Hippocampal formation (tissue), 2 donors: ENCODE measurements around the gene RGS18.
"Not testable (repeated sequence)": the region's sequence is repeated elsewhere in the genome, so short reads cannot be mapped to it uniquely, and the experiment has no call there.

Experiments
- DNase-seq, 2 donors: peaks; one replicate each; lab custom pipeline; 2025; lab: John Stamatoyannopoulos, UW

RGS18 gene, protein sequence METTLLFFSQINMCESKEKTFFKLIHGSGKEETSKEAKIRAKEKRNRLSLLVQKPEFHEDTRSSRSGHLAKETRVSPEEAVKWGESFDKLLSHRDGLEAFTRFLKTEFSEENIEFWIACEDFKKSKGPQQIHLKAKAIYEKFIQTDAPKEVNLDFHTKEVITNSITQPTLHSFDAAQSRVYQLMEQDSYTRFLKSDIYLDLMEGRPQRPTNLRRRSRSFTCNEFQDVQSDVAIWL

DNA sequence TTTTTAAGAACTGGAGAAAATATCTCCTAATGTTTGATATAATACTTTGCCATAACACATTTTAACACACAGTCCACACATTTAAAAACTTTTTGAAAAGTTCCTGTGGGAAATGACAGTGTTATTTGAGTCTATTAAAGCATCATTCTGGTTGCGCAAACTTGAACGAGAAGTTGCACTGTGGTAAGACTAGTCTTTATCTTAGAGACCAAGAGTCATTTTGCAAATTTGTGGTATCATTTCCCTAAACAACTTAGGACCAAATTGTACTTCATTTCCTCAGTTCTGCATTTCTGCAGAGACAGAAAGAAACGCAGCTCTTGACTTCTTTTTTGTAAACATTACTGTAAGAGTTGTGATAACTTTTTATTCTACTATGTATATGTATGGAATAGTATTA is at the start of gene RGS18:
TSS of gene RGS18 (plus strand) at position 282 of the 400 bp plus-strand sequence. CDS start 176 bp downstream, outside the sequence.
- no peak for DNase-seq

DNA sequence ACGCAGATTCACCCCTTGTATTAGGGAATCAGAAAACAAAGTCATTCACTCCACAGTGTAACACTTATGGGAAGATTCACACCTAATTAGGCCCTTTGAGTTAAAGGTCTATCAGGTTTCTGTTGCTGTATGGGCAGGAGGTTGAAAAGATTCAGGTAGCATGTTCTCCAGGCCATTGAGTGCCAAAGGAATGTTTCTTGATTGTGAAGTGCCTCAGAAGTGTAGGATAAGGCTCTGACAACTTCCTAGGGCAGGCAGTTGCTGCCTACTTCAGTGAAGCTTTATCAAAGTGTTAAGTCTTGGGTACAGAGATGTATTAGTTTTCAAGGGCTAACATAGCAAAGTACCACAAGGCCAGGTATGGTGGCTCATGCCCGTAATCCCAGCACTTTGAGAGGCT is 48.7 kb upstream of the RGS18 start:
- DNase-seq: no peak

DNA sequence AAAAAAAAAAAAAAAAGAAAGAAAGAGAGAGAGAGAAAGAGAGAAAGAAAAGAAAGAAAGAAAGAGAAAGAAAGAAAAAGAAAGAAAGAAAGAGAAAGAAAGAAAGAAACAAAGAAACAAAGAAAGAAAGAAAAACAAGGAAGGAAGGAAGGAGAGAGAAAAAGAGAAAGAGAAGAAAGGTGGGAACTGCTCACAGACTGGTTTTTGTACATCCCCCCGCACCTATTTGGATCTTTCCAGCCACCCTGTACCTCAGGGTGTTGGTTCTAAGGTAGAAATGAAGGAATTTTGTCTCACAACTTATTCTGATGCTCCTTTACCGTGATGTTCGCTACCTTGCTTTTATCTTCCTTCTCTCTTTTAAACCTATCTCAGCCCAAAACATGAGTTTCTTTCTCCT is 43.3 kb upstream of the RGS18 start:
- DNase-seq: no peak

- DNase-seq: no peak
Measured at GRCh38 chr1:192118881-192119405, 39.3 kb upstream of the RGS18 start.

DNA sequence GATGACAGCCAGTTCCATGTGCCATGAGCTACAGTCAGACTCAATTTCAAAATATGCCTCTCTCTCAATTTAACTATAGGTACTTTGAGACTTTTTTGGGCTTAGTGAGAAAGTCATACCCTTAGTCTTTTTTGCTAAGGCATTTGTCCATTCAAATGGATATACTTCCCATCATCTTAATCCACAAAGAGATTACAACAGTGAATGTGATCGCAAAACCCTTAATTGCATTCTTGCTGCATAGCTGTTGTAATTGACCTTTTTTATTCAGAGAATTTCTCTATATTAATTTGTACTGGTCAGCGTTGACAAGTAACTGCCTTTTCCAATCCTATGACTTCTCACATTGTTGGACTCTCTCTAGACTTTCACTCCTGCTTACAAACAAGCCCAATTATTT is 38.6 kb upstream of the RGS18 start:
- no peak for DNase-seq

DNA sequence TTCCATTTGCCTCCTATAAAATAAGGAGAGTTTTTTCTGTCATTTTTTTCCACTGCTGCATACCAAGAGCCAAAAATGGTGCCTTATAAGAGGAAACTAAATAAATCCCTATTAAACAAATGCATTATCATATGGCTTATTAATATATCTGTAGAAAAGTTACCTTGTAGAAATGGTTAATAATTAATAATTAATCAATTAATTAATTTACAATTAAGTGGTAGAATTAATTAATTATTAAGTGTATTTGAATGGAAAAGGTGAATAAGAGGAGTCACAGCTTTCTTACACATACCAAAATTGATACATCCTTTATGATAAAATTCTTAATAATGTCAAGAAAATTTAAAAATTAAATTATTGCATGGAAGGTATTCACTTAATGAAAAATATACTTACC is 35.6 kb upstream of the RGS18 start:
- no peak for DNase-seq

- no peak for DNase-seq
Measured at GRCh38 chr1:192123212-192123611, 35.0 kb upstream of the RGS18 start.

DNA sequence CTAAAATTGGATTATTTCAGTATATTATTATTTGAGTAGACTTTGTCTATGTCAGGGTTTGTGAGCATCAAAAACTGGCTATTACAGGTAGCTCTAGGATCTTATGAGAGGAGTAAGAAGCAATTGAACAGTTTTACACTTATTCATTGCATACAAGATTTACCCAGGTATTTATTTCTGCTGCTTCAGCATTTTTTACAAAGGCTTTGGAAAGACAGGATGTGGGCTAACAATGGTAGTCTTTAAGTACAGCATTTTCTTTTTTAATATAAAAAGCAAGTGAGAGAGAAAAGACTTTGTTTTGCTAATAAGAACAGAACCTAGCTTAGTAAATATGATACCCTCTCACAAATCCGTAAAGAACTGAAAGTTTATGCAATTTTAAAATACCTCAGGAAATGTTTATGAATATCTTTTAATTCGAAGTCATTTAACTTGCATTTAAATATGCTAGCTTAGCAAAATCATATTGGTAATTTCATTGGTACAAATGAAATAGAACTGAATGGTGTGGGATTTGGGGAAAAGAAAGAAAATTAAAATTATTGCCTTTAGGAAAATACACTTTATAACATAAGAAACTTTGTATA is 32.1 kb upstream of the RGS18 start:
- DNase-seq: no peak

GRCh38 chr1:192130175-192130574 is 28.1 kb upstream of the RGS18 start:
- no peak for DNase-seq

DNA sequence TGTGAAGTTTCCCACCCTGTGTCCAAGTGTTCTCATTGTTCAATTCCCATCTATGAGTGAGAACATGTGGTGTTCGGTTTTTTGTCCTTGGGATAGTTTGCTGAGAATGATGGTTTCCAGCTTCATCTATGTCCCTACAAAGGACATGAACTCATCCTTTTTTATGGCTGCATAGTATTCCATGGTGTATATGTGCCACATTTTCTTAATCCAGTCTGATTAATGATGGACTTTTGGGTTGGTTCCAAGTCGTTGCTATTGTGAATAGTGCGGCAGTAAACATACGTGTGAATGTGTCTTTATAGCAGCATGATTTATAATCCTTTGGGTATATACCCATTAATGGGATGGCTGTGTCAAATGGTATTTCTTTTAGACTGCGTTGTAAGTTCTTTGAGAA is 27.4 kb upstream of the RGS18 start:
- not testable (repeated sequence) for DNase-seq

DNA sequence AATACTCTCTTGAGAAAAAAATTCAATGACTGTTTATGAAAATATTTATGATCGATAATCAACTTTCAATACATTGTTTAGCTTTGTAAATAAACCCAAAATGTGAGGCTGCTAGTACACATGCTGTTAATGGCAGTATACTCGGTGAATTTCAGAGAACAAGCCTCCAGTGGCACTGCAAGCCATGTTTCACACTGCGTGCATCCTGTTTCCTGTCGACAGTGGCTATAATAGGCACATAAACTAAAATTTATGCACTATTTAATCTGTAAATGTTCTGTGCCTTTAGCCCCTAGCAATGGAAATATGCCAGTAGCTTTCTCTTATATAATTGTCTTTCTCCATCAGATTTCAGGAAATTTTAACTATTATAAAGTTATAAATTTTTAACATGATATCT is 26.3 kb upstream of the RGS18 start:
- DNase-seq: no peak

DNA sequence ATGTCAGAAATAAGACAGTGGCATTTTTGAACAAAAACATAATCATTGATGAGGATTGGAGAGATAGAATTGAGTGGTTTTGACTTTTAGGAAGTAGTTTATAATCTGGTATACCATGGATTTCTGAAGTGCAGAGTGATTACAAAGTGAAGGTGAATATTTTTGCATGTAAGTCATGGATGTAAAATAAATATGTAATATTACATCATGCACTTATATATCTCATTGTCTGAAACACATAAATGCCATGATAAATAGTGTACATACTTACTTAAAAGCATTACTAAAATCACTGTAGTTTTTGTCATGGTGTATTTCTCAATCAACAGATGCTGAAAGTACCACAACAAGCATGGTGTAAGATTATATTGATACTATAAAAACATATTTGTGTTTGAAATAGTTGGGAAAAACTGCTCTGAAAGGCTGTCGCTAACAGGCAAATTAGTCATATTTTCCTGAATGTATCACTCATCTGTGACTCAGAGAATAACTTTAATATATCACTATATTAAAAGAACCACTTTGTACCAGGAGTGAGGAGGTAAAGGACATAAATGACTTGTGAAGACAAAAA is 24.8 kb upstream of the RGS18 start:
- no peak for DNase-seq

DNA sequence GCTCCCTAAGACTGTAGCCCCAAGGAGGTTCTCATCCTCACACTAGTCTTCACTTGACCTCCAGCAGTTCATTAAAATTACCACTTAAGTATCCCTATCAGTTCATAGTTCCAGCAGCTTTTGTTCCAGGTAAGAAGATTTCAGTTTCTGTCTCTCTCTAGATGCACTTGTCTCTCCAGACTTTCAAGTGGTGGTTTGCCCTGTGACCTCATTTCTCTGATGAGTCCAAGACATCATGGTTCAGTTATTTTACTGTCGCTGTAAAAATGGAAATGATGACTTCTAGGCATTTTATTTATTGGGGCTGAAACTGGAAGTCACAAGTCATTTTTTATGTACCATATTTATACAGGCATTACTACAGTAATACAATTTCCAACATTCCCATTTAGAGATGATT is 17.9 kb upstream of the RGS18 start:
- DNase-seq: no peak

DNA sequence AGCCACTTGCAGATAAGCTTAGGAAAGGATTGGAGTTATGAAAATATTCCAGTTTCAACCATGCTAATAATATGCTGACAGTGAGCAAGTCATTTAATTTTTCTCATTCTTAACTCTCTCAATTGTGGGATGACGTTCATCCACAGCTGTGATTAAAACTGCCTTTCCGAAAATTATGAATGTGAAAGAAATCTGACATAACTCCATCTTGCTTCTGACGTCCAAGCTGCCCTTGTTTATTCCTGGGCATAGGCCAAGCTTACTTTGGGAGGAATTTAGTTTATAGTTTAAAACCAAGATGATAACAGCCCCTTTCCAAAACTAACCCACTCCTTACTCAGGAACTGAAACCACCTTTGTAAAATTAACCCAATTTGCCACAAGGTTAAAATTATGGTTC is 11.0 kb upstream of the RGS18 start:
- DNase-seq: no peak

GRCh38 chr1:192147696-192148095 is 10.6 kb upstream of the RGS18 start:
- DNase-seq: no peak

GRCh38 chr1:192151176-192151575 is 7.1 kb upstream of the RGS18 start:
- DNase-seq: no peak

GRCh38 chr1:192153276-192153675 is 5.0 kb upstream of the RGS18 start:
- no peak for DNase-seq

DNA sequence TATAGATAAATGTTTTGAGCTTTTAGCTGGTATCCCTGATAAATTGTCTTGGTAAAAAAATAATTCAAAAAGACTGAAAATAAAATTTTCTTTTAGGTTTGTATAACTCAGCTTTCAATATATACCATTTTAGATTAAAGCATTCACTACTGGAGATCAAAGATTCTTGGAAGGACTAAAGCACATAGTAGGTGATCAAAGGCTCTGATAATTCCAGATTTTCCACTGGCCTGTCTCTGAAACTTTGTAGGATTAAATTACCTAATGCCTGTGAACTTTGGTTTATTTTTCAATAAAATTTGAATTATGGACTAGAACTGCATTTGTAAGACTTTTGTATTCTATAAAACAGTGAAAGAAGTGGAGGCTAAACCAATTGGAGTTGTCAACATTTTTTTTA is 1.2 kb upstream of the RGS18 start:
- no peak for DNase-seq

DNA sequence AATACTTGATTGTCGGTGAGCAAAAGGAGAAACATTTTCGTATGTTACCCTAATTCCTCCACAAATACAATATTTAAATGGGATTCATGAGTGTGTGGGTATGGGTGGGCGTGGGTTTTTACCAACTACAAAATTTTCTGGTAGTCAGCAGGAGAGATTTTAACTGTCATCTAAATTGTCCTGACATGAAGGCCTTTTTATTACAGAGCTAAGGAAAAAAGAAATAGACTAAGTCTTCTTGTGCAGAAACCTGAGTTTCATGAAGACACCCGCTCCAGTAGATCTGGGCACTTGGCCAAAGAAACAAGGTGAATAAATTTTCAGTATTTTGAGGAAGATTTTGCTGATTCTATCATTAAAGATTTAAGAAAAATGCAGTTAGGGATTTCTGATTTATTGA is 752 bp downstream of the RGS18 start:
- no peak for DNase-seq

GRCh38 chr1:192159781-192160180 is 1.5 kb downstream of the RGS18 start:
- DNase-seq: no peak

GRCh38 chr1:192160196-192160595 is 1.9 kb downstream of the RGS18 start:
- no peak for DNase-seq

GRCh38 chr1:192161976-192162375 is 3.7 kb downstream of the RGS18 start:
- no peak for DNase-seq

DNA sequence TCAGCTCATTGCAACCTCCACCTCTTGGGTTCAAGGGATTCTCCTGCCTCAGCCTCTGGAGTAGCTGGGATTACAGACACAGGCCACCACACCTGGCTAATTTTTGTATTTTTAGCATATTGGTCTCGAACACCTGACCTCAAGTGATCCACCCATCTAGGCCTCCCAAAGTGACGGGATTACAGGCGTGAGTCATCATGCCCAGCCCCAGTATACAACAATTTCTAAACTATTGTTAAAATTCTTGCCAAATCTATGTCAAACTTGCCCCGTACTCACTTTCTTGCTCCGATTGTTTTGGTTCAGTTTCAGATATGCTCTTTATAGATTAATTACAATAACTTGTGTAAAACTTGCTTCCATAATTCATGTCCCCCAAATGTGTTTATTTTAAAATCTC is 4.1 kb downstream of the RGS18 start:
- no peak for DNase-seq

DNA sequence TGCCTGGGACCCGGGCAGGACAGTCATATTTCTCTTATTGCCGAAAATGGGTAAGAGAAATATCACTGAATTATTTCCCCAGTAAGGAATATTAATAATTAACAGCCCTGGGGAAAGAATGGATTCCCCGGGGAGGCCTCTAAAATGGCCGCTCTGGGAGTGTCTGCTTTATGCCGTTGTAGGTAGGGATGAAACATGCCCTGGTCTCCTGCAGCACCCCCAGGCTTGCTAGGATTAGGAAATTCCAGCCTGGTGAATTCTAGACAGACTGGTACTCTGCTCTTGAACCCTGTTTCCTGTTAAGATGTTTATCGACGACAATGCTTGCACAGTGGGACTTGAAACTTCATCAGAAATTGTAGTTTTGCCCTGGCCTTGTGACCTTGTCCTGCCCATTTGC is 6.7 kb downstream of the RGS18 start:
- not testable (repeated sequence) for DNase-seq
